Measurements from ENCODE around the gene ELF4. TPM values are rescaled to one million over a fixed set of nuclear protein-coding genes. Genes with fewer than 3 reads are reported as not detected.

The ELF4 gene
- total and polyA plus RNA-seq, 2 of the 13 experiments (the other 11 are each of a cell fraction or from before 2014, with no cell fraction given): 1.3 to 2.6 TPM

DNA sequence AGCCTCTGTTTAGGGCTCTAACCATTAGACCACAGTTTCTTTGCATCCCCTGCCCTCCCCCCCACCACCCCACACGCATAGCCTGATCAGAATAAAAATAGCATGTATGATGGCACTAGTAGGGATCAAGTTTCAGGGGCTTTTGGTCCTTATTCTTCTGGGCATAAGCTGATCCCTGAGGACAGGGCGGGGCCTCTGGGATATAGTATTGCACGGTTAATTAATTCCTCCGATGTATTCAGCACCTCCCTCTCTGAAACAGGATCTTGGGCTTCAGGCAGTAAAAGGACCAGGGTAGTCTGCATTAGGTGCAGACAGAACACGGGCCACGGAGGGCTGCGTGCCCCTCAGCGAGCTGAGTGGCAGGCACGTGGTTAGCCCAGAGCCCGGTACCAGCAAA lies 57.1 kb downstream of the ELF4 start (continued):
- TF ChIP-seq, protein P1, sequence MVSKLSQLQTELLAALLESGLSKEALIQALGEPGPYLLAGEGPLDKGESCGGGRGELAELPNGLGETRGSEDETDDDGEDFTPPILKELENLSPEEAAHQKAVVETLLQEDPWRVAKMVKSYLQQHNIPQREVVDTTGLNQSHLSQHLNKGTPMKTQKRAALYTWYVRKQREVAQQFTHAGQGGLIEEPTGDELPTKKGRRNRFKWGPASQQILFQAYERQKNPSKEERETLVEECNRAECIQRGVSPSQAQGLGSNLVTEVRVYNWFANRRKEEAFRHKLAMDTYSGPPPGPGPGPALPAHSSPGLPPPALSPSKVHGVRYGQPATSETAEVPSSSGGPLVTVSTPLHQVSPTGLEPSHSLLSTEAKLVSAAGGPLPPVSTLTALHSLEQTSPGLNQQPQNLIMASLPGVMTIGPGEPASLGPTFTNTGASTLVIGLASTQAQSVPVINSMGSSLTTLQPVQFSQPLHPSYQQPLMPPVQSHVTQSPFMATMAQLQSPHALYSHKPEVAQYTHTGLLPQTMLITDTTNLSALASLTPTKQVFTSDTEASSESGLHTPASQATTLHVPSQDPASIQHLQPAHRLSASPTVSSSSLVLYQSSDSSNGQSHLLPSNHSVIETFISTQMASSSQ (IDR thresholded peaks at IDR 0.05; ENCODE audit: low read depth): no peak
- TF ChIP-seq, protein P1 (CRISPR knock-in tag; IDR thresholded peaks at IDR 0.05; ENCODE audit: borderline replicate concordance): no peak
- TF ChIP-seq, protein P2, sequence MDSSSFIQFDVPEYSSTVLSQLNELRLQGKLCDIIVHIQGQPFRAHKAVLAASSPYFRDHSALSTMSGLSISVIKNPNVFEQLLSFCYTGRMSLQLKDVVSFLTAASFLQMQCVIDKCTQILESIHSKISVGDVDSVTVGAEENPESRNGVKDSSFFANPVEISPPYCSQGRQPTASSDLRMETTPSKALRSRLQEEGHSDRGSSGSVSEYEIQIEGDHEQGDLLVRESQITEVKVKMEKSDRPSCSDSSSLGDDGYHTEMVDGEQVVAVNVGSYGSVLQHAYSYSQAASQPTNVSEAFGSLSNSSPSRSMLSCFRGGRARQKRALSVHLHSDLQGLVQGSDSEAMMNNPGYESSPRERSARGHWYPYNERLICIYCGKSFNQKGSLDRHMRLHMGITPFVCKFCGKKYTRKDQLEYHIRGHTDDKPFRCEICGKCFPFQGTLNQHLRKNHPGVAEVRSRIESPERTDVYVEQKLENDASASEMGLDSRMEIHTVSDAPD (CRISPR knock-in tag; IDR thresholded peaks at IDR 0.05): no peak
- TF ChIP-seq MBD4 (IDR thresholded peaks at IDR 0.05; ENCODE audit: borderline replicate concordance, low read length): no peak
- TF ChIP-seq, protein P3, sequence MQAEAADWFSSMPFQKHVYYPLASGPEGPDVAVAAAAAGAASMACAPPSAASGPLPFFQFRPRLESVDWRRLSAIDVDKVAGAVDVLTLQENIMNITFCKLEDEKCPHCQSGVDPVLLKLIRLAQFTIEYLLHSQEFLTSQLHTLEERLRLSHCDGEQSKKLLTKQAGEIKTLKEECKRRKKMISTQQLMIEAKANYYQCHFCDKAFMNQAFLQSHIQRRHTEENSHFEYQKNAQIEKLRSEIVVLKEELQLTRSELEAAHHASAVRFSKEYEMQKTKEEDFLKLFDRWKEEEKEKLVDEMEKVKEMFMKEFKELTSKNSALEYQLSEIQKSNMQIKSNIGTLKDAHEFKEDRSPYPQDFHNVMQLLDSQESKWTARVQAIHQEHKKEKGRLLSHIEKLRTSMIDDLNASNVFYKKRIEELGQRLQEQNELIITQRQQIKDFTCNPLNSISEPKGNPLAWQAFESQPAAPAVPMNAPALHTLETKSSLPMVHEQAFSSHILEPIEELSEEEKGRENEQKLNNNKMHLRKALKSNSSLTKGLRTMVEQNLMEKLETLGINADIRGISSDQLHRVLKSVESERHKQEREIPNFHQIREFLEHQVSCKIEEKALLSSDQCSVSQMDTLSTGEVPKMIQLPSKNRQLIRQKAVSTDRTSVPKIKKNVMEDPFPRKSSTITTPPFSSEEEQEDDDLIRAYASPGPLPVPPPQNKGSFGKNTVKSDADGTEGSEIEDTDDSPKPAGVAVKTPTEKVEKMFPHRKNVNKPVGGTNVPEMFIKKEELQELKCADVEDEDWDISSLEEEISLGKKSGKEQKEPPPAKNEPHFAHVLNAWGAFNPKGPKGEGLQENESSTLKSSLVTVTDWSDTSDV (CRISPR knock-in tag; IDR thresholded peaks at IDR 0.05): no peak
- no peak for TF ChIP-seq TCF12 (IDR thresholded peaks at IDR 0.05)
- TF ChIP-seq TCF12 (CRISPR knock-in tag; IDR thresholded peaks at IDR 0.05): no peak
- TF ChIP-seq, protein P4, sequence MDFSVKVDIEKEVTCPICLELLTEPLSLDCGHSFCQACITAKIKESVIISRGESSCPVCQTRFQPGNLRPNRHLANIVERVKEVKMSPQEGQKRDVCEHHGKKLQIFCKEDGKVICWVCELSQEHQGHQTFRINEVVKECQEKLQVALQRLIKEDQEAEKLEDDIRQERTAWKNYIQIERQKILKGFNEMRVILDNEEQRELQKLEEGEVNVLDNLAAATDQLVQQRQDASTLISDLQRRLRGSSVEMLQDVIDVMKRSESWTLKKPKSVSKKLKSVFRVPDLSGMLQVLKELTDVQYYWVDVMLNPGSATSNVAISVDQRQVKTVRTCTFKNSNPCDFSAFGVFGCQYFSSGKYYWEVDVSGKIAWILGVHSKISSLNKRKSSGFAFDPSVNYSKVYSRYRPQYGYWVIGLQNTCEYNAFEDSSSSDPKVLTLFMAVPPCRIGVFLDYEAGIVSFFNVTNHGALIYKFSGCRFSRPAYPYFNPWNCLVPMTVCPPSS (IDR thresholded peaks at IDR 0.05): no peak
- TF ChIP-seq, protein P5, sequence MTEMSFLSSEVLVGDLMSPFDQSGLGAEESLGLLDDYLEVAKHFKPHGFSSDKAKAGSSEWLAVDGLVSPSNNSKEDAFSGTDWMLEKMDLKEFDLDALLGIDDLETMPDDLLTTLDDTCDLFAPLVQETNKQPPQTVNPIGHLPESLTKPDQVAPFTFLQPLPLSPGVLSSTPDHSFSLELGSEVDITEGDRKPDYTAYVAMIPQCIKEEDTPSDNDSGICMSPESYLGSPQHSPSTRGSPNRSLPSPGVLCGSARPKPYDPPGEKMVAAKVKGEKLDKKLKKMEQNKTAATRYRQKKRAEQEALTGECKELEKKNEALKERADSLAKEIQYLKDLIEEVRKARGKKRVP (CRISPR knock-in tag; IDR thresholded peaks at IDR 0.05): no peak

All from HepG2 (cell line).